ENCODE data around the gene ATXN7.

The ATXN7 gene

GRCh38 chr3:64022451-64023186 is 159.0 kb downstream of the ATXN7 start:
- peaks cover 5% of the 10 kb centered on the region; the same call in 1 of the 2 replicates for H3K4me1 ChIP-seq (ENCODE audit: insufficient read depth, low read length)
- peak overlapping the region; percentile 96 for H3K9ac ChIP-seq (ENCODE audit: low read depth, low read length)
- peaks cover 23% of the 10 kb centered on the region for H3K36me3 ChIP-seq (ENCODE audit: insufficient read depth, low read length)
- H3K9me3 ChIP-seq (ENCODE audit: control insufficient read depth, insufficient read depth, low read length): no peaks in the 10 kb centered on the region

GRCh38 chr3:64023187-64023860 is 159.7 kb downstream of the ATXN7 start, which contains the start of gene PSMD6:
Gene PSMD6, minus strand, starts transcription at chr3:64023494. Its CDS starts 75 bp downstream, at chr3:64023419.
- H3K9me3 ChIP-seq (ENCODE audit: control insufficient read depth, insufficient read depth, low read length): no peaks in the 10 kb centered on the region
- peaks cover 8% of the 10 kb centered on the region; the same call in 1 of the 2 replicates for H3K4me1 ChIP-seq (ENCODE audit: insufficient read depth, low read length)
- H3K9ac ChIP-seq (ENCODE audit: low read depth, low read length): peak within 1 kb of the TSS; percentile 96
- H3K36me3 ChIP-seq (ENCODE audit: insufficient read depth, low read length): peaks cover 16% of the 10 kb centered on the region

- peaks cover 14% of the 10 kb centered on the region; the same call in 1 of the 2 replicates for H3K4me1 ChIP-seq (ENCODE audit: insufficient read depth, low read length)
- peaks cover 14% of the 10 kb centered on the region for H3K36me3 ChIP-seq (ENCODE audit: insufficient read depth, low read length)
- H3K9ac ChIP-seq (ENCODE audit: low read depth, low read length): no peak overlapping the region
- H3K9me3 ChIP-seq (ENCODE audit: control insufficient read depth, insufficient read depth, low read length): no peaks in the 10 kb centered on the region
These were observed 160.2 kb downstream of the ATXN7 start for GRCh38 chr3:64023861-64024223.

GRCh38 chr3:64026346-64026745 is 162.7 kb downstream of the ATXN7 start:
- Histone ChIP-seq H3K9me3 (ENCODE audit: control insufficient read depth, insufficient read depth, low read length) (no peaks in the 10 kb centered on the region), H3K9ac (ENCODE audit: low read depth, low read length) (no peak overlapping the region), H3K36me3 (ENCODE audit: insufficient read depth, low read length) (peaks cover 3% of the 10 kb centered on the region; the same call in 1 of the 2 replicates), H3K4me1 (ENCODE audit: insufficient read depth, low read length) (peaks cover 20% of the 10 kb centered on the region)

GRCh38 chr3:64027658-64028057 is 164.0 kb downstream of the ATXN7 start:
- peaks cover 15% of the 10 kb centered on the region for H3K4me1 ChIP-seq (ENCODE audit: insufficient read depth, low read length)
- H3K9me3 ChIP-seq (ENCODE audit: control insufficient read depth, insufficient read depth, low read length): no peaks in the 10 kb centered on the region
- H3K36me3 ChIP-seq (ENCODE audit: insufficient read depth, low read length): no peaks in the 10 kb centered on the region
- no peak overlapping the region for H3K9ac ChIP-seq (ENCODE audit: low read depth, low read length)

GRCh38 chr3:64028754-64029153 is 165.1 kb downstream of the ATXN7 start:
- H3K4me1 ChIP-seq (ENCODE audit: insufficient read depth, low read length): peaks cover 15% of the 10 kb centered on the region
- no peaks in the 10 kb centered on the region for H3K36me3 ChIP-seq (ENCODE audit: insufficient read depth, low read length)

GRCh38 chr3:64029287-64029686 is 165.6 kb downstream of the ATXN7 start:
- H3K36me3 ChIP-seq (ENCODE audit: insufficient read depth, low read length): no peaks in the 10 kb centered on the region
- H3K9me3 ChIP-seq (ENCODE audit: control insufficient read depth, insufficient read depth, low read length): no peaks in the 10 kb centered on the region
- H3K4me1 ChIP-seq (ENCODE audit: insufficient read depth, low read length): peaks cover 15% of the 10 kb centered on the region
- H3K9ac ChIP-seq (ENCODE audit: low read depth, low read length): no peak overlapping the region

More at GRCh38 chr3:64028754-64029153, 165.1 kb downstream of the ATXN7 start:
- Histone ChIP-seq H3K9me3 (ENCODE audit: control insufficient read depth, insufficient read depth, low read length) (no peaks in the 10 kb centered on the region), H3K9ac (ENCODE audit: low read depth, low read length) (no peak overlapping the region)

- Histone ChIP-seq H3K36me3 (ENCODE audit: insufficient read depth, low read length) (no peaks in the 10 kb centered on the region), H3K9me3 (ENCODE audit: control insufficient read depth, insufficient read depth, low read length) (no peaks in the 10 kb centered on the region), H3K9ac (ENCODE audit: low read depth, low read length) (no peak overlapping the region), H3K4me1 (ENCODE audit: insufficient read depth, low read length) (peaks cover 15% of the 10 kb centered on the region)
These were observed 167.1 kb downstream of the ATXN7 start for GRCh38 chr3:64030741-64031140.

GRCh38 chr3:64031540-64032508 is 168.2 kb downstream of the ATXN7 start:
- H3K9ac ChIP-seq (ENCODE audit: low read depth, low read length): no peak overlapping the region

GRCh38 chr3:64033069-64033468 is 169.4 kb downstream of the ATXN7 start:
- H3K9ac ChIP-seq (ENCODE audit: low read depth, low read length): no peak overlapping the region
- no peaks in the 10 kb centered on the region for H3K36me3 ChIP-seq (ENCODE audit: insufficient read depth, low read length)
- peaks cover 14% of the 10 kb centered on the region for H3K4me1 ChIP-seq (ENCODE audit: insufficient read depth, low read length)
- 0 out of 2 replicates have a peak, but pooled peaks cover 2% of the 10 kb centered on the region for H3K9me3 ChIP-seq (ENCODE audit: control insufficient read depth, insufficient read depth, low read length)

More at GRCh38 chr3:64031540-64032508, 168.2 kb downstream of the ATXN7 start:
- Histone ChIP-seq H3K4me1 (ENCODE audit: insufficient read depth, low read length) (peaks cover 15% of the 10 kb centered on the region), H3K36me3 (ENCODE audit: insufficient read depth, low read length) (no peaks in the 10 kb centered on the region), H3K9me3 (ENCODE audit: control insufficient read depth, insufficient read depth, low read length) (no peaks in the 10 kb centered on the region)

- H3K9me3 ChIP-seq (ENCODE audit: control insufficient read depth, insufficient read depth, low read length): 0 out of 2 replicates have a peak, but pooled peaks cover 2% of the 10 kb centered on the region
- no peaks in the 10 kb centered on the region for H3K4me1 ChIP-seq (ENCODE audit: insufficient read depth, low read length)
- no peak overlapping the region for H3K9ac ChIP-seq (ENCODE audit: low read depth, low read length)
- no peaks in the 10 kb centered on the region for H3K36me3 ChIP-seq (ENCODE audit: insufficient read depth, low read length)
These were observed 173.4 kb downstream of the ATXN7 start for GRCh38 chr3:64037084-64037483.

GRCh38 chr3:64038253-64038767 is 174.6 kb downstream of the ATXN7 start:
- Histone ChIP-seq H3K4me1 (ENCODE audit: insufficient read depth, low read length) (no peaks in the 10 kb centered on the region), H3K9ac (ENCODE audit: low read depth, low read length) (no peak overlapping the region), H3K9me3 (ENCODE audit: control insufficient read depth, insufficient read depth, low read length) (0 out of 2 replicates have a peak, but pooled peaks cover 2% of the 10 kb centered on the region), H3K36me3 (ENCODE audit: insufficient read depth, low read length) (no peaks in the 10 kb centered on the region)

GRCh38 chr3:64039332-64039731 is 175.7 kb downstream of the ATXN7 start:
- Histone ChIP-seq H3K36me3 (ENCODE audit: insufficient read depth, low read length) (no peaks in the 10 kb centered on the region), H3K9ac (ENCODE audit: low read depth, low read length) (no peak overlapping the region), H3K9me3 (ENCODE audit: control insufficient read depth, insufficient read depth, low read length) (0 out of 2 replicates have a peak, but pooled peaks cover 2% of the 10 kb centered on the region), H3K4me1 (ENCODE audit: insufficient read depth, low read length) (no peaks in the 10 kb centered on the region)
